HCT116 (cell line): ENCODE data around the gene MSH3. TPM values are rescaled to one million over a fixed set of nuclear protein-coding genes. Genes with fewer than 3 reads are reported as not detected.

Experiments used
- ATAC-seq: fragments of 200-7000 bp; cut with Tn5 transposase; 2 replicates; pipeline ENCODE4 v1.9.1; 2020; ENCODE audit warnings: mild to moderate bottlenecking, moderate library complexity
- BruUV-seq: library from RNA; stranded (reverse); fragments of 400-500 nt; replicated peaks from 2 replicates; lab custom pipeline; 2021; lab: Mats Ljungman, UMichigan
- CTCF ChIA-PET: fragments of 300-600 bp; sonication (Branson Sonifier 250); formaldehyde crosslinking; loops from one replicate; lab custom pipeline; 2021; ENCODE audit warnings: antibody characterized with exemption; lab: Charles Lee
- POLR2A ChIA-PET: fragments of 300-600, 350-600 bp; sonication (Branson Sonifier 250); formaldehyde crosslinking; loops from one replicate; lab custom pipeline; 2021; ENCODE audit warnings: antibody characterized with exemption; lab: Charles Lee
- RAD21 ChIA-PET, 2 experiments: fragments of 300-600 bp; sonication (Branson Sonifier 250); formaldehyde crosslinking; loops; one replicate each; lab custom pipeline; 2023; ENCODE audit warnings: low total read pairs in 2 of 2; ENCODE audit not compliant: uncharacterized antibody in 2 of 2, unreplicated experiment in 2 of 2, low non-redundant PET in 1 of 2; lab: Charles Lee
- DNase-seq: peaks from one replicate; pipeline ENCODE4 v3.0.0-alpha.2; 2010; ENCODE audit warnings: low read depth, low spot score
- H2AFZ ChIP-seq: fragments of 200-600 bp; shearing (Covaris generic), sonication (generic); 2 replicates; pipeline ENCODE4 v1.6.1; 2017; ENCODE audit warnings: low read depth, mixed run types, mixed read lengths, antibody characterized with exemption, low read length; ENCODE audit not compliant: poor library complexity, severe bottlenecking
- H3K27ac ChIP-seq: 2 replicates; pipeline ENCODE4 v1.5.1; 2012; ENCODE audit warnings: low read depth, low read length
- H3K27me3 ChIP-seq: fragments of 200-600 bp; sonication (generic); 2 replicates; pipeline ENCODE4 v1.6.1; 2016; ENCODE audit warnings: mixed run types, low read length, mixed read lengths; ENCODE audit not compliant: insufficient read depth
- H3K36me3 ChIP-seq, 2 experiments: fragments of 200-500 bp in 1 of 2; fragments of 200-600 bp in 1 of 2; sonication (Bioruptor generic) in 1 of 2; sonication (generic) in 1 of 2; 2 replicates each; pipeline versions ENCODE4 v1.5.1 to v1.6.1; 2014 to 2016; ENCODE audit warnings: low read length in 2 of 2, inconsistent platforms in 1 of 2, mixed read lengths in 1 of 2, mixed run types in 1 of 2; ENCODE audit not compliant: insufficient read depth in 2 of 2, control insufficient read depth in 1 of 2
- H3K4me1 ChIP-seq, 2 experiments: fragments of 200-600 bp in 1 of 2; sonication (generic) in 1 of 2; 2 replicates each; pipeline versions ENCODE4 v1.5.1 to v1.6.1; 2012 to 2017; ENCODE audit warnings: low read length in 2 of 2, inconsistent platforms in 1 of 2, mild to moderate bottlenecking in 1 of 2, mixed read lengths in 1 of 2, mixed run types in 1 of 2, moderate library complexity in 1 of 2; ENCODE audit not compliant: insufficient read depth in 2 of 2, control insufficient read depth in 1 of 2
- H3K4me2 ChIP-seq: fragments of 200-600 bp; sonication (generic); 2 replicates; pipeline ENCODE4 v1.6.1; 2017; ENCODE audit warnings: mixed run types, low read length, mixed read lengths
- H3K4me3 ChIP-seq, 2 experiments: fragments of 200-600 bp in 1 of 2; sonication (generic) in 1 of 2; replicated peaks in 1 of 2; 2 replicates each; pipeline ENCODE4 v1.5.1; 2011 to 2016; ENCODE audit warnings: low read length in 2 of 2, control low read depth in 1 of 2, low read depth in 1 of 2, mild to moderate bottlenecking in 1 of 2, mixed read lengths in 1 of 2, mixed run types in 1 of 2
- H3K79me2 ChIP-seq: fragments of 200-600 bp; sonication (generic); 2 replicates; pipeline ENCODE4 v1.6.1; 2017; ENCODE audit warnings: mild to moderate bottlenecking, mixed run types, low read length, moderate library complexity, mixed read lengths; ENCODE audit not compliant: insufficient read depth
- H3K9ac ChIP-seq: fragments of 200-600 bp; sonication (generic); 2 replicates; pipeline ENCODE4 v1.6.1; 2016; ENCODE audit warnings: low read length, mixed read lengths
- H3K9me2 ChIP-seq: fragments of 200-600 bp; sonication (generic), shearing (Covaris generic); 2 replicates; pipeline ENCODE4 v1.6.1; 2017; ENCODE audit warnings: mixed run types, mild to moderate bottlenecking, moderate library complexity; ENCODE audit not compliant: insufficient read depth
- H3K9me3 ChIP-seq, 2 experiments: fragments of 200-500 bp in 1 of 2; fragments of 200-600 bp in 1 of 2; sonication (Bioruptor generic) in 1 of 2; sonication (generic) in 1 of 2; 2 replicates each; pipeline ENCODE4 v1.6.1; 2014 to 2017; ENCODE audit warnings: low read length in 2 of 2, mixed read lengths in 2 of 2, inconsistent platforms in 1 of 2, low read depth in 1 of 2, mild to moderate bottlenecking in 1 of 2, mixed run types in 1 of 2, moderate library complexity in 1 of 2; ENCODE audit not compliant: control insufficient read depth in 1 of 2, insufficient read depth in 1 of 2
- H4K20me1 ChIP-seq: fragments of 200-600 bp; sonication (generic), shearing (Covaris generic); 2 replicates; pipeline ENCODE4 v1.6.1; 2017; ENCODE audit warnings: mixed run types, mild to moderate bottlenecking, moderate library complexity; ENCODE audit not compliant: insufficient read depth
- CBX3 ChIP-seq: IDR thresholded peaks from 2 replicates; pipeline ENCODE4 v1.6.1; 2012; ENCODE audit warnings: low read depth
- CTCF ChIP-seq, 3 experiments: fragments of 200-600 bp in 1 of 3; sonication (generic) in 1 of 3; IDR thresholded peaks in 2 of 3; conservative IDR thresholded peaks in 1 of 3; 2 replicates each; pipeline ENCODE4 v1.5.1; 2012 to 2017; ENCODE audit warnings: low read depth in 2 of 3, low read length in 2 of 3, antibody characterized with exemption in 1 of 3, borderline replicate concordance in 1 of 3, control low read depth in 1 of 3, mild to moderate bottlenecking in 1 of 3, mixed read lengths in 1 of 3, mixed run types in 1 of 3, moderate library complexity in 1 of 3; ENCODE audit not compliant: insufficient read depth in 1 of 3
- EGR1 ChIP-seq: IDR thresholded peaks from 2 replicates; pipeline ENCODE4 v1.6.1; 2012; ENCODE audit warnings: low read depth
- ELF1 ChIP-seq: IDR thresholded peaks from 2 replicates; pipeline ENCODE4 v1.6.1; 2012; ENCODE audit warnings: low read depth, borderline replicate concordance
- POLR2AphosphoS5 ChIP-seq: IDR thresholded peaks from 2 replicates; pipeline ENCODE4 v1.6.1; 2011; ENCODE audit warnings: mild to moderate bottlenecking, low read depth, low read length, moderate library complexity
- RAD21 ChIP-seq: IDR thresholded peaks from 2 replicates; pipeline ENCODE4 v1.6.1; 2012; ENCODE audit warnings: low read depth, mild to moderate bottlenecking
- SIN3A ChIP-seq: IDR thresholded peaks from 2 replicates; pipeline ENCODE4 v1.6.1; 2012; ENCODE audit warnings: low read depth
- SP1 ChIP-seq: IDR thresholded peaks from 2 replicates; pipeline ENCODE4 v1.6.1; 2012; ENCODE audit warnings: low read depth
- SRF ChIP-seq: IDR thresholded peaks from 2 replicates; pipeline ENCODE4 v1.6.1; 2012; ENCODE audit warnings: low read depth
- TCF7L2 ChIP-seq: IDR thresholded peaks from 2 replicates; pipeline ENCODE4 v1.7.0; 2011; ENCODE audit warnings: borderline replicate concordance, inconsistent platforms; ENCODE audit not compliant: insufficient read depth, insufficient read length; ENCODE audit errors: extremely low read depth
- ZNF274 ChIP-seq: fragments of 200-500 bp; sonication (Bioruptor generic); IDR thresholded peaks from 2 replicates; pipeline ENCODE4 v1.6.1; 2014; ENCODE audit warnings: mild to moderate bottlenecking, low read depth, low read length, inconsistent platforms
- intact Hi-C: fragments of 100-400 bp; cut with micrococcal nuclease; formaldehyde crosslinking; loops from 2 replicates; pipeline ENCODE4 v1.10.0; 2022
- total RNA-seq: library from RNA; stranded (reverse); gene quantifications from one replicate; pipeline ENCODE4 v1.2.1, GENCODE V29; 2021; ENCODE audit not compliant: unreplicated experiment
- TF ChIP-seq, protein P1 (sequence below): IDR thresholded peaks from 2 replicates; pipeline ENCODE4 v1.6.1; 2012; ENCODE audit warnings: low read depth
- TF ChIP-seq, protein P2 (sequence below): IDR thresholded peaks from 2 replicates; pipeline ENCODE4 v1.6.1; 2012
- TF ChIP-seq, protein P3 (sequence below): IDR thresholded peaks from 2 replicates; pipeline ENCODE4 v1.6.1; 2012

The MSH3 gene
- total RNA-seq, 1 experiment from 2014 or later, result 4.9 TPM

- H3K4me1 ChIP-seq, result no peaks in the 10 kb centered on the region
- ATAC-seq, result no peak
- no peaks in the 10 kb centered on the region for H3K79me2 ChIP-seq
- POLR2A ChIA-PET, result no interaction called here
- H3K9me2 ChIP-seq, result no peaks in the 10 kb centered on the region
- no peak overlapping the region for H3K27ac ChIP-seq
- H2AFZ ChIP-seq, result no peak overlapping the region
- no peak overlapping the region for H3K4me3 ChIP-seq
- H4K20me1 ChIP-seq, result no peaks in the 10 kb centered on the region
- no TSS peak for BruUV-seq
- no peak for TF ChIP-seq POLR2AphosphoS5
- TF ChIP-seq CBX3, result no peak
- TF ChIP-seq, protein P1, sequence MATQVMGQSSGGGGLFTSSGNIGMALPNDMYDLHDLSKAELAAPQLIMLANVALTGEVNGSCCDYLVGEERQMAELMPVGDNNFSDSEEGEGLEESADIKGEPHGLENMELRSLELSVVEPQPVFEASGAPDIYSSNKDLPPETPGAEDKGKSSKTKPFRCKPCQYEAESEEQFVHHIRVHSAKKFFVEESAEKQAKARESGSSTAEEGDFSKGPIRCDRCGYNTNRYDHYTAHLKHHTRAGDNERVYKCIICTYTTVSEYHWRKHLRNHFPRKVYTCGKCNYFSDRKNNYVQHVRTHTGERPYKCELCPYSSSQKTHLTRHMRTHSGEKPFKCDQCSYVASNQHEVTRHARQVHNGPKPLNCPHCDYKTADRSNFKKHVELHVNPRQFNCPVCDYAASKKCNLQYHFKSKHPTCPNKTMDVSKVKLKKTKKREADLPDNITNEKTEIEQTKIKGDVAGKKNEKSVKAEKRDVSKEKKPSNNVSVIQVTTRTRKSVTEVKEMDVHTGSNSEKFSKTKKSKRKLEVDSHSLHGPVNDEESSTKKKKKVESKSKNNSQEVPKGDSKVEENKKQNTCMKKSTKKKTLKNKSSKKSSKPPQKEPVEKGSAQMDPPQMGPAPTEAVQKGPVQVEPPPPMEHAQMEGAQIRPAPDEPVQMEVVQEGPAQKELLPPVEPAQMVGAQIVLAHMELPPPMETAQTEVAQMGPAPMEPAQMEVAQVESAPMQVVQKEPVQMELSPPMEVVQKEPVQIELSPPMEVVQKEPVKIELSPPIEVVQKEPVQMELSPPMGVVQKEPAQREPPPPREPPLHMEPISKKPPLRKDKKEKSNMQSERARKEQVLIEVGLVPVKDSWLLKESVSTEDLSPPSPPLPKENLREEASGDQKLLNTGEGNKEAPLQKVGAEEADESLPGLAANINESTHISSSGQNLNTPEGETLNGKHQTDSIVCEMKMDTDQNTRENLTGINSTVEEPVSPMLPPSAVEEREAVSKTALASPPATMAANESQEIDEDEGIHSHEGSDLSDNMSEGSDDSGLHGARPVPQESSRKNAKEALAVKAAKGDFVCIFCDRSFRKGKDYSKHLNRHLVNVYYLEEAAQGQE, result no peak
- no peak for TF ChIP-seq SRF
- no peak for TF ChIP-seq TCF7L2
- no peak for TF ChIP-seq RAD21
- TF ChIP-seq, protein P2, sequence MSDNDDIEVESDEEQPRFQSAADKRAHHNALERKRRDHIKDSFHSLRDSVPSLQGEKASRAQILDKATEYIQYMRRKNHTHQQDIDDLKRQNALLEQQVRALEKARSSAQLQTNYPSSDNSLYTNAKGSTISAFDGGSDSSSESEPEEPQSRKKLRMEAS, result no peak
- no peak for TF ChIP-seq ELF1
- TF ChIP-seq SP1, result no peak
- TF ChIP-seq, protein P3, sequence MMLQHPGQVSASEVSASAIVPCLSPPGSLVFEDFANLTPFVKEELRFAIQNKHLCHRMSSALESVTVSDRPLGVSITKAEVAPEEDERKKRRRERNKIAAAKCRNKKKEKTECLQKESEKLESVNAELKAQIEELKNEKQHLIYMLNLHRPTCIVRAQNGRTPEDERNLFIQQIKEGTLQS, result no peak
- no peak for TF ChIP-seq EGR1
- TF ChIP-seq ZNF274, result no peak
- TF ChIP-seq SIN3A, result no peak
- no peak for TF ChIP-seq CTCF (IDR thresholded peaks at IDR 0.05 in 2 of 3, conservative IDR thresholded peaks at IDR 0.05 in 1 of 3; ENCODE audit: borderline replicate concordance in 1 of 3, insufficient read depth in 1 of 3, low read depth in 2 of 3, low read length in 2 of 3)
- TF ChIP-seq, all 23 proteins: peak for 0
- CTCF ChIA-PET, result no interaction called here
- Histone ChIP-seq H3K27me3 (no peaks in the 10 kb centered on the region), H3K9ac (no peak overlapping the region), H3K36me3 (no peaks in the 10 kb centered on the region), H3K4me2 (no peak overlapping the region), H3K9me3 (peaks cover 0 to 4% of the 10 kb centered on the region in 2 experiments; a peak in 1 of 4 replicates)
- DNase-seq, result no peak
- intact Hi-C loops, result no loop called here
- RAD21 ChIA-PET, result no interaction called here
Measured at GRCh38 chr5:80854583-80854982, 200.1 kb downstream of the MSH3 start.
